Measurements from ENCODE around the gene EIF4E3.

EIF4E3 gene

DNA sequence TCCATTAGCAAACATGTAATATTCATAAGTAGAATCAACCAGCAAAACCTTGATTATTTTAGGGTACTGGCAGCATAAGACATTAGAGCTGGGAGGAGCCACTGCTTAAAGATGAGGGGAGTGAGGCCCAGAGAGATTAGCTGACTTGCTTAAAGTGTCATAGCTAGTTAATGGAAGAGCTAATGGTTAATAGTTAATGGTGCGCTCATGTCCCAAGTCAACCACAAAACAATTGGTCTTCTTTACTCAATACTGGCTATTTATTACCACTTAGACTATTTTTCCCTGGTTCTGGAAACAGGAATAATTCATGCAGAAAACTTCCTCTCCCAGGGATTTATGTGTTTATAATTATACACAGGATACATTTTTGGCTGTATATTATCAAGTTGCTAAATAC, 33.1 kb downstream of the EIF4E3 start:
- H3K4me3 ChIP-seq (ENCODE audit: low read length), result no peak overlapping the region
- no peak for TF ChIP-seq CTCF (IDR thresholded peaks at IDR 0.05; ENCODE audit: insufficient read depth, low read depth, low read length, missing control alignments)
- DNase-seq (ENCODE audit: low read depth), result no peak

GRCh38 chr3:71690341-71690841, 34.8 kb downstream of the EIF4E3 start:
- TF ChIP-seq CTCF (IDR thresholded peaks at IDR 0.05; ENCODE audit: insufficient read depth, low read depth, low read length, missing control alignments), result no peak
- H3K4me3 ChIP-seq (ENCODE audit: low read length), result no peak overlapping the region
- DNase-seq (ENCODE audit: low read depth), result peak; percentile 84

DNA sequence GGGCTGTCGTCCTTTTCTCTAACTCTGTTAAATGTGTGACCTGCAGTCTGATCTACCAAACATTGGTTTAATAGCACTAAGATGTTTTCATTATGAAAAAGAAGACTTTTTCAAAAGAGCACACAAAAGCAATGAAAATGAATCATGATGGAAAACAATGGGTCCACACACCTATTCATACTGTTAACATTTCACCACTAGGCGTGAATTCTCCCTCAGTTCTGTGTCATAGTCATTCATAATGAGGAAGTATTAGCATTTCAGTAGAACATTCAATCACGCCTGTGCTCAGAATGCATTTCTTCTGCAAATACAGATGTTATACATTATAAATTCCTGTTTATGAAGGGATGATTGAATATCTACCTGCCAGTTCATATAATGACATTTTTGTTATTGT, 35.9 kb downstream of the EIF4E3 start:
- DNase-seq (ENCODE audit: low read depth), result peak; percentile 87
- H3K4me3 ChIP-seq (ENCODE audit: low read length), result no peak overlapping the region
- peak; percentile 41 for TF ChIP-seq CTCF (IDR thresholded peaks at IDR 0.05; ENCODE audit: insufficient read depth, low read depth, low read length, missing control alignments)

GRCh38 chr3:71688121-71688520, 37.1 kb downstream of the EIF4E3 start:
- no peak overlapping the region for H3K4me3 ChIP-seq (ENCODE audit: low read length)
- no peak for TF ChIP-seq CTCF (IDR thresholded peaks at IDR 0.05; ENCODE audit: insufficient read depth, low read depth, low read length, missing control alignments)
- peak; percentile 34 for DNase-seq (ENCODE audit: low read depth)

- no peak for DNase-seq (ENCODE audit: low read depth)
- TF ChIP-seq CTCF (IDR thresholded peaks at IDR 0.05; ENCODE audit: insufficient read depth, low read depth, low read length, missing control alignments), result no peak
- no peak overlapping the region for H3K4me3 ChIP-seq (ENCODE audit: low read length)
Measured at GRCh38 chr3:71685686-71686085, 39.5 kb downstream of the EIF4E3 start.

GRCh38 chr3:71684757-71685386, 40.3 kb downstream of the EIF4E3 start:
- TF ChIP-seq CTCF (IDR thresholded peaks at IDR 0.05; ENCODE audit: insufficient read depth, low read depth, low read length, missing control alignments), result no peak
- DNase-seq (ENCODE audit: low read depth), result peak; percentile 89
- no peak overlapping the region for H3K4me3 ChIP-seq (ENCODE audit: low read length)

Data from epithelial cell of esophagus (primary cell).